ENCODE measurements around the gene SCOC.
"Not testable (repeated sequence)": the region's sequence is repeated elsewhere in the genome, so short reads cannot be mapped to it uniquely, and the experiment has no call there.

Gene SCOC

DNA sequence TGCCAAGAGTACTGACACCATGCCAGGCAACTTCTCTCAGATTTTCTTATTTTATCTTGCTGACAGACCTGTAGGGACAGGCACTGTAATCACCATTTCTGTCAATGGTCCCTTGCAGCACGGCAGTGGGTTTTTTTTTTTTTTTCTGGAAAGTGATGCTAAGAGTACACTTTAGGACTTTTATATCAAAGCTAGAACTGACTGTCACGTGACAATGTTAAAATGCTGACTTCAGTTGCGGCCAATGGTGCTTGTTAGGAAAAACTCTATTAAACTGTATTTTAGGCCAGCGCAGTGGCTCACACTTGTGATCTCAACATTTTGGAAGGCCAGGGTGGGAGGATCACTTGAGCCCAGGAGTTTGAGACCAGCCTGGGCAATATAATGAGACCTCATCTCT lies 12.3 kb upstream of the SCOC start:
- no peak for DNase-seq (ENCODE audit: low read depth, low spot score)

DNA sequence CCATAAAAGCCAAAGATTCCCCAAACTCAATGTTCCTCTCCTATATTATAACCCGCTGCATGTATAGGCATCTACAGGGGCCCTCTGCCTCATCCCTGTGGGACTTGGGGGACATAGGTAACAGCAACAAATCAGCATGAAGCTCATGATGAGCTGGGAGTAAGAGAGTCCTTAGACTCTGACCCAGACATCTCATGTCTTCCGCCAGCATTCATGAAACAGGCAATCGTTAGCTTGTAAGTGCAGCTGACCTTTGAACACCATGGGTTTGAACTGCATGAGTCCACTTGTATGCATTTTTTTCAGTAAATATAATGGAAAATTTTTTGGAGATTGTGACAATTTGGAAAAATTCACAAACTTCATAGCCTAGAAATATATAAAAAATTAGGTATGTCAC lies 10.4 kb upstream of the SCOC start:
- DNase-seq (ENCODE audit: low read depth, low spot score): no peak

- DNase-seq (ENCODE audit: low read depth, low spot score): no peak
Observed at GRCh38 chr4:140363558-140363957, 9.9 kb upstream of the SCOC start.

GRCh38 chr4:140367738-140368137 lies 5.7 kb upstream of the SCOC start:
- no peak for DNase-seq (ENCODE audit: low read depth, low spot score)

DNA sequence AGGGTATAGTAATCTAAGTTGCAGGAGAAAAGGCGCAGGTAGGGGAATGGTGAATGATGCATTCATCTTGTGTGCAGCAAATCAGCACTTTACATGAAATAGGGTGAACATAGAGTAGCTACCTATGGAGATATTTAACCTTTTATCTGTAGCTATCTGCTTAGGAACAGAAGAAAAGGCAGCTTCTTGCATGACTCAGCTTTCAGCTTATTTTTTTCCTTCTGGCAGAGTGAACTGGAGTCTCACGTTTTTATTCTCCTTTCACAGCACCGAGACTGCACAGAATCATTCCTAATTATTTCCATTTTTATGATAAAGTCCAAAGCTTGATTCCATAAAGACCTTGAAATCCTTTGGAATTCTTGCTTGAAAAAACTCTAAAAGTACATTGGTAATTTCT lies 4.8 kb upstream of the SCOC start:
- DNase-seq (ENCODE audit: low read depth, low spot score): no peak

DNA sequence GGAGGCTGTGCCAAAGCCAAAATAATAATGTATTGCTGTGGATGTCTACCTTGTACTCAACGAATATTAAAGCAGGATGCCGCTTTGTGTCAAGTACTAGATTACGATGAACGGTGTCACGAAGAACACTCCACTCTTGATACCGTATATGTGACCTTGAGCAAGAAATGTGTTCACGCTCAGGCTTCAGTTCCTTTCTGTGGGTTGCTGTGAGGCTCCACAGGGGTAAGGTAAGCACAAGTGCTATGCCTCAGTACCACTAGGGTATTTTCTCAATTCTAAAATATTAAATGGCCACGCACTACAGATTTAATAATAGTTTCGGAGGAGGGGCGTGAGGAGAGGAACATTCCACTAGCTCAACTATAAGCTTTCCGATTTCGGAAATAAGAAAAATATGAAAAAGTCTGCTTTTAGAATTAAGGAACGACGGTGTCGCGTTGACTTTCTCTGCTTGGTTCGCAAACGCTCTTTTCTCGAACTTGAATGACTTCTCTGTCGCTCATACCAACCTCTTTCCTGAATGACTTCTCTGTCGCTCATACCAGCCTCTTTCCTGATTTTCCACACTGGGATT lies 607 bp upstream of the SCOC start:
- no peak for DNase-seq (ENCODE audit: low read depth, low spot score)

- no peak for DNase-seq (ENCODE audit: low read depth, low spot score)
Observed at GRCh38 chr4:140374130-140374477, 658 bp downstream of the SCOC start.

- no peak for DNase-seq (ENCODE audit: low read depth, low spot score)
Observed at GRCh38 chr4:140382732-140383131, 9.3 kb downstream of the SCOC start.

DNA sequence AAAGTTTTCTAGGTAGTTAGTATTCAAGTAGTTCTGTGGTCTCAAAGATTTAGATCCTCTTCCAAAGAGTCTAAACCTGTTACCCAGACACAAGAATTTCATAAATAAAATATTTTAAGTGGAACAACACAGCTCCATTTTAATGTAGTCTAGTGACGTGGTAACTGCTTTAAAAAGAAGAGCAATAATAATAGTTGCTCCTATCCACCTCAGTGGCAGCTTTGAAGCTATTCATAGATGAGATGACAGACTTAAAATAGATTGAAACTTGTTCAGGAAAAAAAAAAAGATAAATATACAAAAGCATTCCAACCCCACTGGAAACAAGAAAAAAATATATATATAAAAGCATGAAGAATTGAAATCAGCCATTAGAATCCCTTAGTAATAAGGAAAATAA lies 14.6 kb downstream of the SCOC start:
- no peak for DNase-seq (ENCODE audit: low read depth, low spot score)

DNA sequence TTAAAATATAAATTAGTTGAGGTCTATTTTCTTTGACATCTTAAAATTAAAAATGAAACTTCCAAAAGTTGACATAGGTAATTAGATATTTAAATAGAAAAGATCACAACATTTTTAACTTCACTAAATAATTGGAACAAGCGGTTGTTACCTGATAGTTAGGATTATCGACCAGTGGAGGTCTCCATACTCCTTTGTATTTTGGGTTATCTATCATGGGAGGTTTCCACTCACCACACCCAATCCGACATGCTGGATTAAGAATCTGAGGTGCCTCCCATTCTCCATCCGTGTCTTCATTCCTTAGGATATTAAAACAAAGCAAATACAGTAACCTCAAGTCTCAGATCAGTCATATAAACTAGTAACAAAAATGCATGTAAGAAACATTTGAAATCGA lies 22.2 kb downstream of the SCOC start:
- DNase-seq (ENCODE audit: low read depth, low spot score): no peak

DNA sequence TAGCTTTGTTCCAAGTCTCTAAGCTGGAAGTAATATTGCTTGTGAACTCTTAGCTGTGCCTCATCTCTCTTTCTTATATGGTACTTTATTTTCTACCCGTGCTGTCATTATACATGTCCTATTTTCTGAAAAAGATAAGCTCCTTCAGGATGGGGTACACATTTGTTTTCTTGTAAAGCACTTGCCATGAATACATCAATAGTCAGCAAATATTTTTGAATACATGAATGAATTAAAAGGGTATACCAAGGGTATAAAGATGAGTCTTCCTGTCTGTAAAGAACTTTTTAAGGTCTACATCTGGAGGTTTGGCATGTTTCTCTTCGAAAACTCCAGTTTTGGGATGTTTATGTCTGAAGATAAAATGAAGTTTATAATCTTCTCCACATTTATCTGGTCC lies 26.7 kb downstream of the SCOC start:
- DNase-seq (ENCODE audit: low read depth, low spot score): no peak

DNA sequence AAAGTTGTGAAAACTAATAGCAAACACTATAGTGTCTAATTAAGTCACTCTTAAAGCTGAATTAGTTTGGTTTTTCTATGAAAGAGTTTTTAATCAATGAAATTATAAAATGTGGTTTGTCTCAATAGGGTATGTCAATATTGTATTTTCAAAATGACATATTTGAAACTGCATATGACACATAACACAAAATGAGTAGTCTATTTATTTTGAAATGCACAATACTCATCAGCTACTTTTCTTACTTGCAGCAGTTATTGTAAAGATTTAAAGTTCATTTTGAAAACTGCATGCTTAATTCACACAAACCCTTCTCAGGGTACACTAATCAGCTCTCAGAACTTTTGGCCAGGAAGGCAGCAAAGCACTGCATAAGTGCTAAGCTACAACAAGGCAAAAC lies 32.8 kb downstream of the SCOC start:
- DNase-seq (ENCODE audit: low read depth, low spot score): no peak

- DNase-seq (ENCODE audit: low read depth, low spot score): no peak
Observed at GRCh38 chr4:140408974-140409373, 35.5 kb downstream of the SCOC start.

- not testable (repeated sequence) for DNase-seq (ENCODE audit: low read depth, low spot score)
Observed at GRCh38 chr4:140413130-140413969, 39.9 kb downstream of the SCOC start.

GRCh38 chr4:140423106-140423505 lies 49.7 kb downstream of the SCOC start:
- no peak for DNase-seq (ENCODE audit: low read depth, low spot score)

DNA sequence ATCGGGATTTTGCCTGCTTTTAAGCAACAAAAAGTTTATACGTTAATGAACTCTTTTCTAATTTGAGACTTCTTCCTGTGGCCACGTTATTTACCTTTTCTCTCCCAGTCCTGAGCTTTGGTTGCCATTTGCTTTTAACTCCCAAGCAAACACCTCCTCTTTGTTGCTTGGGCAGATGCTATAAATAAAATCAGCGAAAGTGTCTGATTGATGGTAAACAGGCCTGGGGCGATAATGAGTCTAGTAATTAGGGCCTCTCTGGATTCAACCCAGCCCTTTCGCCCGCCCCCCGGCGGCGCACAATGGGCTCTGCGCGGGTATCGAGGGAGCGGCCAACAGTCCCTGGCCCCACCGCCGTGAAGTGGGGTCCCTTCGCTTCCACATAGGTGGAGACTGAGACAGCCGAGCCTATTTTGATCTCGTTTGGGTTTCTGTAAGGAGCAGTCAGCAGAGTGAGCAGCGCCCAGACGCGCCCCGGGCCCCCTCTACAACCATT lies 53.2 kb downstream of the SCOC start:
- DNase-seq (ENCODE audit: low read depth, low spot score): no peak

DNA sequence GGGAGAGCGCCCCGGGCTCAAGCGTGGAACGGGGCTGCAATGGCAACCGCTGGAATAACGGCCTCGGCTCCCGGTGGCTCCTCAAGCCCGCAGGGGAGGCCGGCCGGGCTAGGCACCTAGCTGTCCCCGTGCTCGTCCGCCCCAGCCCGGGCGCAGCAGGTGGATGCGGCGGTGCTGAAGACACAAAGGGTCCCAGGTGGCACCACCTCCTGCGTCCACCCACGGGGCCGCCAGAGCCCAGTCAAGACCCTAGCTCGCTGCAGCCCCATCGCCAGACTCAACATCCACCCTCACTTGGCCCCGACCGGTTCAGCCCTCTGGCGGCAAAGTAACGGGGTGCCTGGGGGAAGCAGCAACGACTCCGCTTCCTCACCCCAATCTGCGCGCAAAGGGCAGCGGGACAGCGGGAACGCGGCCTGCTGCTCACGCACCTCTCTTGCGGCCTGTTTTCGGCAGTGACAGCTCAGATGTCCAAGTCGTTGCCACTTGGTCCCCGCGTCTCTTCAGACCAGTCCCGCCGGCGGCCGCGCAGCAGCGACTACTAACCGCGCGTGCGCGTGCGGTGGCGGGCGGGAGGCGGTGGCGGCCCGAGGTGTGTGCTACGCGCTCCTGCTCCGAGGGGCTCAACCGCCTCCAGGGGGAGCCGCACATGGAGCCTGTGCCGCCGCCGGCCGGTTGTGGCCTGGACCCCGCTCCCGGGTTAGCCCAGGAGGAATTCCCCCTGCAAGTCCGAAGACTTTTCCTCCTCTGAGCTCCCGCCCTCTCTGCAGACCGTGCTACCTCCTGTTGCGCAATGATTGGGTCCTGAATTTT lies 53.9 kb downstream of the SCOC start, which contains the start of gene CLGN:
Gene CLGN (minus strand): TSS at position 543 of the 813 bp plus-strand sequence. CDS start 14,570 bp downstream, outside the sequence.
- no peak for DNase-seq (ENCODE audit: low read depth, low spot score)

- no peak for DNase-seq (ENCODE audit: low read depth, low spot score)
Observed at GRCh38 chr4:140427919-140428471, 54.5 kb downstream of the SCOC start.
